GM18858 (cell line): ENCODE measurements around the gene HLA-DQB2.
"Not testable (repeated sequence)": the region's sequence is repeated elsewhere in the genome, so short reads cannot be mapped to it uniquely, and the experiment has no call there.

Experiments
- ATAC-seq: cut with Tn5 transposase; IDR thresholded peaks from one replicate; pipeline ENCODE4 v1.9.1; 2021; ENCODE audit not compliant: unreplicated experiment

The HLA-DQB2 gene

GRCh38 chr6:32745649-32746048 is 17.7 kb downstream of the HLA-DQB2 start:
- not testable (repeated sequence) for ATAC-seq

GRCh38 chr6:32744776-32745175 is 18.6 kb downstream of the HLA-DQB2 start:
- ATAC-seq: no peak

- no peak for ATAC-seq
Measured at GRCh38 chr6:32742374-32742773, 21.0 kb downstream of the HLA-DQB2 start.

GRCh38 chr6:32741031-32741960 is 22.0 kb downstream of the HLA-DQB2 start, which contains the start of gene HLA-DQA2:
TSS of gene HLA-DQA2 (plus strand) at chr6:32741391. CDS start at chr6:32741444, 53 bp downstream.
- ATAC-seq: no peak

- no peak for ATAC-seq
Measured at GRCh38 chr6:32738126-32738525, 25.2 kb downstream of the HLA-DQB2 start.

- ATAC-seq: no peak
Measured at GRCh38 chr6:32718879-32719278, 44.5 kb downstream of the HLA-DQB2 start.

- ATAC-seq: no peak
Measured at GRCh38 chr6:32716396-32716795, 46.9 kb downstream of the HLA-DQB2 start.

- no peak for ATAC-seq
Measured at GRCh38 chr6:32713241-32713640, 50.1 kb downstream of the HLA-DQB2 start.

GRCh38 chr6:32709625-32710024 is 53.7 kb downstream of the HLA-DQB2 start:
- ATAC-seq: no peak
